GM23338 (cell line): ENCODE results near the gene HOXA10.

Experiments
- CREB1 ChIP-seq: fragments of 250-450 bp; sonication (Bioruptor Pico); IDR thresholded peaks from 2 replicates; pipeline ENCODE4 v1.5.0; 2020; ENCODE audit warnings: low read depth, mild to moderate bottlenecking, moderate library complexity
- EZH2 ChIP-seq: fragments of 200-600 bp; sonication (generic); IDR thresholded peaks from one replicate; pipeline ENCODE4 v1.8.0; 2017; ENCODE audit warnings: antibody characterized with exemption, mild to moderate bottlenecking, low read depth; ENCODE audit not compliant: unreplicated experiment
- EZH2phosphoT487 ChIP-seq: fragments of 200-600 bp; sonication (generic); IDR thresholded peaks from one replicate; pipeline ENCODE4 v1.8.1; 2018; ENCODE audit warnings: antibody characterized with exemption; ENCODE audit not compliant: unreplicated experiment
- JUNB ChIP-seq: IDR thresholded peaks from one replicate; pipeline ENCODE4 v1.6.1; 2016; ENCODE audit warnings: antibody characterized with exemption; ENCODE audit not compliant: unreplicated experiment
- POLR2AphosphoS5 ChIP-seq: IDR thresholded peaks from 2 replicates; pipeline ENCODE4 v1.6.1; 2016; ENCODE audit warnings: antibody characterized with exemption, low read depth
- STAT1 ChIP-seq: IDR thresholded peaks from one replicate; pipeline ENCODE4 v1.6.1; 2016; ENCODE audit warnings: antibody characterized with exemption; ENCODE audit not compliant: unreplicated experiment
- ZNF331 ChIP-seq: fragments of 250-450 bp; sonication (Bioruptor Pico); IDR thresholded peaks from 2 replicates; pipeline ENCODE4 v1.5.0; 2020; ENCODE audit warnings: low read depth, mild to moderate bottlenecking, moderate library complexity
- TF ChIP-seq, protein P1 (sequence below), 2 experiments: fragments of 200-600 bp in 1 of 2; sonication (generic) in 1 of 2; conservative IDR thresholded peaks; 2 replicates each; pipeline versions ENCODE4 v1.5.1 to v1.6.1; 2016 to 2017; ENCODE audit warnings: antibody characterized with exemption in 2 of 2, low read depth in 2 of 2, mild to moderate bottlenecking in 2 of 2, moderate library complexity in 1 of 2

GRCh38 chr7:27171637-27172314, 2.3 kb downstream of the HOXA10 start:
- TF ChIP-seq, protein P1, sequence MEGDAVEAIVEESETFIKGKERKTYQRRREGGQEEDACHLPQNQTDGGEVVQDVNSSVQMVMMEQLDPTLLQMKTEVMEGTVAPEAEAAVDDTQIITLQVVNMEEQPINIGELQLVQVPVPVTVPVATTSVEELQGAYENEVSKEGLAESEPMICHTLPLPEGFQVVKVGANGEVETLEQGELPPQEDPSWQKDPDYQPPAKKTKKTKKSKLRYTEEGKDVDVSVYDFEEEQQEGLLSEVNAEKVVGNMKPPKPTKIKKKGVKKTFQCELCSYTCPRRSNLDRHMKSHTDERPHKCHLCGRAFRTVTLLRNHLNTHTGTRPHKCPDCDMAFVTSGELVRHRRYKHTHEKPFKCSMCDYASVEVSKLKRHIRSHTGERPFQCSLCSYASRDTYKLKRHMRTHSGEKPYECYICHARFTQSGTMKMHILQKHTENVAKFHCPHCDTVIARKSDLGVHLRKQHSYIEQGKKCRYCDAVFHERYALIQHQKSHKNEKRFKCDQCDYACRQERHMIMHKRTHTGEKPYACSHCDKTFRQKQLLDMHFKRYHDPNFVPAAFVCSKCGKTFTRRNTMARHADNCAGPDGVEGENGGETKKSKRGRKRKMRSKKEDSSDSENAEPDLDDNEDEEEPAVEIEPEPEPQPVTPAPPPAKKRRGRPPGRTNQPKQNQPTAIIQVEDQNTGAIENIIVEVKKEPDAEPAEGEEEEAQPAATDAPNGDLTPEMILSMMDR (conservative IDR thresholded peaks at IDR 0.05; ENCODE audit: low read depth in 2 of 2): no peak
- TF ChIP-seq EZH2: peak; percentile 47
- TF ChIP-seq CREB1 (CRISPR knock-in tag): no peak
- TF ChIP-seq EZH2phosphoT487: peak; percentile 7
- TF ChIP-seq ZNF331 (CRISPR knock-in tag): no peak
- TF ChIP-seq POLR2AphosphoS5: no peak
- TF ChIP-seq JUNB: no peak
- no peak for TF ChIP-seq STAT1
